Left cardiac atrium (tissue), 4 donors: Measurements from ENCODE around the gene CRNN. TPM values are rescaled to one million over a fixed set of nuclear protein-coding genes. Genes with fewer than 3 reads are reported as not detected.

Experiments used
- ATAC-seq, 2 donors: fragments of 200-7000 bp; cut with Tn5 transposase; one replicate each; pipeline ENCODE4 v1.9.1; 2020; ENCODE audit warnings: mild to moderate bottlenecking in 2 of 2, moderate library complexity in 2 of 2
- DNase-seq: peaks from one replicate; pipeline ENCODE4 v3.0.0-alpha.2; 2020
- intact Hi-C, 2 donors: fragments of 100-400 bp; cut with DNase I; formaldehyde crosslinking; loops; one replicate each; pipeline versions ENCODE4 v1.14.1 to v1.15.1; 2022 to 2023
- total RNA-seq, 2 donors: library from RNA; stranded (reverse); fragmentation: NEBNext Ultra II Directional; extraction: Animal tissue kit (Norgen Biotek cat#: 25700); gene quantifications; one replicate each; pipeline ENCODE4 v1.2.1, GENCODE V29; 2021
- donor health status: DM: no; HTN: yes; CAD: no.
- donor health status: DM: no; HTN: yes; CAD: no; lungs with severe emphysema.
- donor health status: DM: yes; HTN: yes; CAD: no.
- donor health status: Dilated cardiomyopathy.

Gene CRNN
- total RNA-seq, 2 donors from 2014 or later = not detected

DNA sequence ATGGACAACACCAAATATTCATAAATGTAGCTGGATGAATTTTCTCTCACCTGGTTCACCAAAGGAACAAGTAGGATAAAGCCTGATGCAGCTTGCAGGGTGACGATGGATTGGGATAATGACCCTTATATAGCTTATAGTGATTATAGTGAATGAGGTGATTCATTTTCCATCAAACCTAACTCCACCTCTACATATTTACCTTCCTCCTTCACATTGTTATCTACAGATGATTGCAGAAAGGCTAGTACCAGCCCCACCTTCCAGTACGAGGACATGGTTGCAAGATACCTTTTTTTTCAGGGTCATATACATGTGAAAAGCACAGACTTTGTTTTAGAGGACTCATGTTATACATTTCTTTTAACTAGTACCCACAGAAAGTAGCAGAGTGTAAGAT, 54.2 kb downstream of the CRNN start, which contains the start of gene FLG2:
Gene FLG2, minus strand, starts transcription at position 101 of the 400 bp plus-strand sequence. CDS start 1,122 bp downstream, outside the sequence.
- intact Hi-C loops = no loop called here
- no peak for DNase-seq
- no peak for ATAC-seq

Other genes starting within 250 kb of the CRNN start
- not detected for gene HRNR, start 190.1 kb downstream of the CRNN start, total RNA-seq
- not detected for gene FLG, start 89.0 kb downstream of the CRNN start, total RNA-seq
- not detected for gene FLG2, start 54.3 kb downstream of the CRNN start, total RNA-seq
- gene LCE5A, start 96.5 kb upstream of the CRNN start, total RNA-seq = not detected
- not detected for gene CRCT1, start 100.2 kb upstream of the CRNN start, total RNA-seq
- gene LCE3E, start 152.5 kb upstream of the CRNN start, total RNA-seq = not detected
- gene LCE3D, start 166.3 kb upstream of the CRNN start, total RNA-seq = not detected
- not detected for gene LCE3C, start 186.0 kb upstream of the CRNN start, total RNA-seq
- not detected for gene LCE3B, start 199.5 kb upstream of the CRNN start, total RNA-seq
- gene LCE3A, start 208.8 kb upstream of the CRNN start, total RNA-seq = not detected
- not detected for gene LCE2D, start 249.1 kb upstream of the CRNN start, total RNA-seq